NCI-H748 (cell line): ENCODE results near the gene HYDIN.
"Not testable (repeated sequence)": the region's sequence is repeated elsewhere in the genome, so short reads cannot be mapped to it uniquely, and the experiment has no call there.

Experiments used
- DNase-seq: peaks from one replicate; lab custom pipeline; 2025; ENCODE audit not compliant: unreplicated experiment; lab: John Stamatoyannopoulos, UW

The HYDIN gene

GRCh38 chr16:71009440-71010223 is 220.9 kb downstream of the HYDIN start:
- DNase-seq: not testable (repeated sequence)

GRCh38 chr16:71006516-71006915 is 224.0 kb downstream of the HYDIN start:
- DNase-seq: not testable (repeated sequence)

- peak; percentile 32 for DNase-seq
Observed at GRCh38 chr16:70999735-71000134, 230.8 kb downstream of the HYDIN start.

- DNase-seq: not testable (repeated sequence)
Observed at GRCh38 chr16:70995799-70996198, 234.7 kb downstream of the HYDIN start.

DNA sequence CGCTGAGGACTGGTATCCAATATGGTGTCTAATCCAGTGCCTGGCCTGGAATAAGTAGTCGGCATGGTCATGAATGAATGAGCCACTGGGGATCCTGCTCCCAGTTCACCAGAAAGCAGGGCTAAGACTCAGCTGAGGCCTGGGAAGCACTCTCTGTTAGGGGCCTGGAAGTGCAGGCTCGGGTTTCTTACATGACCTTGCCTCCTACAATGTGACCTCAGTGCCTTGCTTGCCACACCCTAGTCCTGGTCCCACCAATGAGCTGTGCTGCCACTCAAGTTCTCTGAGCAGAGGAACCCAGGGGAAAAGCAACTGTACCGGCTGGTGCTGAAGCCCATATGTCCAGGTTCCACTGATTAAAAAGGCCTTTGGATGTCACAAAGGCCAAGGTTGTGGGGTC is 238.0 kb downstream of the HYDIN start:
- DNase-seq: not testable (repeated sequence)

- DNase-seq: not testable (repeated sequence)
Observed at GRCh38 chr16:70987019-70987715, 243.4 kb downstream of the HYDIN start.

DNA sequence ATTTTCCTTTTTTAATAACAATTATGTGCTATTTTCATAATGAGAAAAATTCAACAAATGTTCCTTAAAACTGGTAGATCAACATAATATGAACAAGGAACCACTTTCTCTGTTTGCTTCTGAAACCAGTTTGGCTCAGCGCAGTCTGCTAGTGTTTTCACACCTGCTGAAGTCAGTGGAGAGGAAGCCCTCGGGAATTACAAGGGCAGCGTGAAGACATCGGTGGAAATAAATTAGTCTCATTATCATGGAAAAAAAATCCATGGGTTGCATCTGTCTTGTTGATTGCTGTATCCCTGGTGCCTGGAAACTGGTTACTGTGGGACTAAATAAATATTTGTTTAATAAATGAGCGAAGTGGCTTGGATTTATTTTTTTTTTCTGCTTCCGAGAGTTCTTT is 245.8 kb downstream of the HYDIN start:
- peak; percentile 89 for DNase-seq

GRCh38 chr16:70968332-70968731 is 262.2 kb downstream of the HYDIN start:
- not testable (repeated sequence) for DNase-seq

DNA sequence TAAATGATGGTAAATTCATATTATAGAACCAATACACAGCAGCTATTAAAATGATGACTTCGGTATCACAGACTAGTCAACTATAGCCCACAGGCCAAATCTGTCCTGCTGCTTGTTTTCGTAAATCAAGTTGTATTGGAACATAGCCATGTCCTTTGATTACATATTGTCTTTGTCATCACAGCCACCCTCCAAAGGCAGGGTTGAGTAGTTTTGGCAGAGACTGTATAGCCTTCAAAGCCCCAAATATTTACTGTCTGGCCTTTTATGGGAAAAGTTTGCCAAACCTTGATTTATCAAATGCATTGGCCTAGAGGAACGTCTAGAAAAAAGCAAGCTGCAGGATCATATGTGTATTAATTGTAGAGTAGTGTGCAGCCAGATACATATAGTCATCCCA is 270.4 kb downstream of the HYDIN start:
- DNase-seq: not testable (repeated sequence)

GRCh38 chr16:70954922-70955321 is 275.6 kb downstream of the HYDIN start:
- DNase-seq: not testable (repeated sequence)

GRCh38 chr16:70953824-70954223 is 276.7 kb downstream of the HYDIN start:
- not testable (repeated sequence) for DNase-seq

DNA sequence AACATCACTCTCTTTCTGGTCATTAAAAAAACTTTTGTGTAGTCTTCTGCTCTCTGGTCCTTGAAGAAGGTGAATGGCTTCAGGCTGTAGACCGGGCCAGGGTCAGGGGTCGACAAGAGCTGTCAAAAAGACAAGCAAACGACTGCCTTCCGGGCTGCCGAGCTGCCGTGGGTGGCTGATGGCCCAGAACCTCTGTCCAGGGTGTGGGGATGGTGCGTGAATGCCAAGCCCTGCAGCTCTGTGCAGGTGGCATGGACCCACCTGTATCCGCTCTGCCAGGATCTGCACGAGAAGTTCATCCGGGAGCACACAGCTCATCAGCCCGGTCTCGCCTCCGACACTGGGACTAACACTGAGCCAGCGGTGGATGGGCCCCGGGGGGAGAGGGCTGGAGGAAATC is 287.0 kb downstream of the HYDIN start:
- DNase-seq: not testable (repeated sequence)

- not testable (repeated sequence) for DNase-seq
Observed at GRCh38 chr16:70939690-70940359, 290.7 kb downstream of the HYDIN start.

DNA sequence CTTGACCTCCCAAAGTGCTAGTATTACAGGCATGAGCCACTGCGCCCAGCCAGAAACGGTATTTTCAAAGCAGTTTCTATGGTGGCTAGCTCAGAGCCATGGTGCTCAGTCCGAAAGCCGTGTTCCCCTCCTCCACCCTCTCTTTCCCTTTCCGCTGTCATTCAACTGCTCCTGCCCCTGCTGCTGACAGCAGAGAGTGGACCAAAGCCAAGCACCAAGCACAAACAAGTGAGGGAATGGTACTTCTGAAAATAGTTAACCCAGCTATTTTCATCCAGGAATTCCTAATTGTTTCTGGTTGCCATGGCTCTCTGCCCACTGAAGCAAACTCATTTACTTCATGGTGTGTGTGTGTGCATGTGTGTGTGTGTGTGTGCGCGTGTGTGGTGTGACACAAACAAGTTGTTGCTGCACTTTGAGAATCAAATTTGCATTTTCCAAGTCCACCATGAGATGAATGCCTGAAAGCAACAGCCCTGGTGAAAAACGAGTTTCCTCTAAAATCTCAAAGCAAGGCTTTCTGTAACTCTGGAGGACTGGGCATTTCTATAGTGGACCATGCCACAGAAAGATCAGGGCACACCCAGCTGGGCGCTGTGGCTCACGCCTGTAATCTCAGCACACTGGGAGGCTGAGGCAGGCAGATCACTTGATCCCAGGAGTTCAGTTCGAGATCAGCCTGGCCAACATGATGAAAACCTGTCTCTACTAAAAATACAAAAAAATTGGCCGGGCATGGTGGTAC is 293.6 kb downstream of the HYDIN start:
- DNase-seq: not testable (repeated sequence)

DNA sequence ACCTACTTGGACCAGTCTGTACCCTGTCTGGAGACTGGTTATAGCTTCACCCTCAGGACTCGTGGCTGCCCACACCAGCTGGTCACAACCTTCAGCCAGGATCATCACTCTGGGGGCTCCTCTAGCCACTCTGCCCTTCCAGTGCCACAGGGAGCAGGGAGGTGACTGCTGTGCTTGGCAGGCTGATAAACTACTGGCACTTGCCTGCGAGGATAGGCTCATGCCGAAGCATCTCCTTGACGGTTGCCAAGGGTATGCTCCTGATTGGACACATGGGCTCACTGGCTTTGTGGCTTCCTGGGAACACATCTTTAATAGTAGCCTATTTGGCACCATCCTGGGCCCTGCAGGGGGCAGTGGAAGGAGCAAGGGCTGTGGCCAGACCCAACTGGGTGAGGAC is 295.2 kb downstream of the HYDIN start:
- DNase-seq: not testable (repeated sequence)

DNA sequence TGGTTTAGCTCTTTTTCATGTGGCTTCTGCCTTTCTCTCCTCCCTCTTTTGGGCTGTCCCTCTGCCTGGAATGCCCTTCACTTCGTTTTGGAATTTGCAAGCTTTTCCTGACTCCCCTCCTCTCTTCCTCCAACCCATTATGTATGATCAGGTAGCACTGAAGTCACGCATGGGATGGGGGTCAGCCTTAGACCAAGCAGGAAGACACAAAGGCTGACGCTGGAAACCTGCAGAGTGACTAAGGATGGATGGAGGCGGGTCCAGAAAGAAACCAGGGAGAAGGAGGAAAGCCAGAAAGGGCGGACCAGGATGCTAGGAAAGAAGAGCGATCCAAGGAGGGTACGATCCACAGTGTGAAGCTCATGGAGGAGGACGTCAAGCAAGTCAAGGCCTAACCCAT is 296.8 kb downstream of the HYDIN start:
- DNase-seq: not testable (repeated sequence)

DNA sequence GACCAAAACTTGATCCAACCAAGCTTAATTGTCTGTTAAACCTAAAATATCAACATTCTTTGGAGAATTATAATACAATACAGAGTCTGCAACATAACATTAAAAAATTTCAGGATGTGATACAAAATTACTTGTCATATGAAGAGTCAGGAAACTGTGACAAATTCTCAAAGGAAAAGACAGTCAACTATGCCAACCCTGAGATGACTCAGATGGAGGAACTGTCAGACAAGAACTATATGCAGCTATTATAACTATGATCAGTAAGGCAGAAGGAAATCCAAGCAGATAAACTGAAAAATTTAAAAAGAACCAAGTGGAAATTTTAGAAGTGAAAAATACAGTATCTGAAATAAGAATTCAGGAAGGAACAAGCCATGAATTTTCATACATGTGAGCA is 299.8 kb downstream of the HYDIN start:
- not testable (repeated sequence) for DNase-seq

DNA sequence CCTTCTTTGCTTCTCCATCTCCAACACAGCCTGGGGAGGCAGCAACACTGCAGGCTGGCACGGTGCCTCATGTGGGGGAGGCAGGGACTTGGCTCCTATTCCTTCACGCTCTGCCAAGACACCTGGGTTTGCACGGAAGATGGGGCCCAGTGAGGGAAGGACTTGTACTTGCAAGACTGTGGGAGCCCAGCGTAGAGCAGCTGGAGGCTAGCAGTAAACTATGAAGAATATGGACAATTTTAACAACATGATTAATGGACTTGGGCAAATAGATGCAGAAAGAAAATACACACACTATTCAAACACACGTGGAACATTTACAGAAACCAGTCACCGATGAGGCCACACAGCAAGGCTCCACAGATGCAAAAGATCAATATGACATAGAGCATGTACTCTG is 308.4 kb downstream of the HYDIN start:
- DNase-seq: not testable (repeated sequence)

GRCh38 chr16:70920661-70921060 is 309.9 kb downstream of the HYDIN start:
- not testable (repeated sequence) for DNase-seq

GRCh38 chr16:70888208-70888607 is 342.3 kb downstream of the HYDIN start:
- DNase-seq: not testable (repeated sequence)

DNA sequence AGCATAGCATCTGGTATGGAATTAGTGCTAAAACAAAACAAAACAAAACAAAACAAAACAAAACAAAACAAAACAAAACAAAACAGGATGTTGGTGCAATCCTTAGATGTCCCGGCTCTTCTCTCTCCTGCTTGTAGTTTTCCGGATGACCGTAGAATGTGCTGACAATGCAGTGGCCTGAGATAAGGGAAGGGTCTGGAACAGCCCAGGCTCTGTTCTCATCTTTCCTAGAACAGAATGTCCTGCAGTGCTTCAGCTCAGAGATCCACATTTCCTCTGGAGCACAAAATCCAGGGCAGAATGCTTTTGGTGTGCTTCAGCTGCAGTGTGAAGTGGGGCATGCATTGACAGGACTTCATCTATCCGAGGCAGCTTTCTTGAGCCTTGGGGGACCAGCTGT is 345.9 kb downstream of the HYDIN start:
- not testable (repeated sequence) for DNase-seq
